ENCODE results near the gene ATXN7L1.

- TF ChIP-seq CTCF (IDR thresholded peaks at IDR 0.05) (no peak), POLR2A (IDR thresholded peaks at IDR 0.05) (no peak)
These were observed 49.7 kb upstream of the ATXN7L1 start for GRCh38 chr7:105926131-105926530.

All from esophagus squamous epithelium (tissue), 4 donors.